ENCODE results near the gene DCAF10.

- TF ChIP-seq CTCF (IDR thresholded peaks at IDR 0.05) (no peak), POLR2A (IDR thresholded peaks at IDR 0.05) (no peak)
These were observed 27.0 kb downstream of the DCAF10 start for GRCh38 chr9:37827483-37828165.

Measured in Peyer's patch (tissue), 4 donors.